GM21381 (cell line): ENCODE results near the gene ABCC11.
"Not testable (repeated sequence)": the region's sequence is repeated elsewhere in the genome, so short reads cannot be mapped to it uniquely, and the experiment has no call there.

ENCODE experiments used
- ATAC-seq: cut with Tn5 transposase; IDR thresholded peaks from one replicate; pipeline ENCODE4 v1.9.1; 2021; ENCODE audit warnings: mild to moderate bottlenecking, moderate library complexity; ENCODE audit not compliant: unreplicated experiment

Gene ABCC11

DNA sequence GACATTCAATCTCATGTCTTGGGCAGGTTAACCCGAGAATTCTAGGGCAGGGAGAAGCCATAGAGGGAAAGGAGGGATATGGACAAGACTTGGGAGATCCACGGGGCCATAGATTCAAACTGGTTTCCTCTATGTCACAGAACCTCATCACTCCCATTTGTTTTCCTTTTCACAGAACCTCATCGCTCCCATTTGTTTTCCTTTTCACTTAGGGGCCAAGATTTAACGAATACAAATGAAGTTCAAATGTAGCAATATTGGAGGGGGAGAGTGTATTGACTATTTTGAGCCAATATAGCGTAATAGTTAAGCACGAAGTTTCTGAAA lies 42.6 kb downstream of the ABCC11 start:
- no peak for ATAC-seq

DNA sequence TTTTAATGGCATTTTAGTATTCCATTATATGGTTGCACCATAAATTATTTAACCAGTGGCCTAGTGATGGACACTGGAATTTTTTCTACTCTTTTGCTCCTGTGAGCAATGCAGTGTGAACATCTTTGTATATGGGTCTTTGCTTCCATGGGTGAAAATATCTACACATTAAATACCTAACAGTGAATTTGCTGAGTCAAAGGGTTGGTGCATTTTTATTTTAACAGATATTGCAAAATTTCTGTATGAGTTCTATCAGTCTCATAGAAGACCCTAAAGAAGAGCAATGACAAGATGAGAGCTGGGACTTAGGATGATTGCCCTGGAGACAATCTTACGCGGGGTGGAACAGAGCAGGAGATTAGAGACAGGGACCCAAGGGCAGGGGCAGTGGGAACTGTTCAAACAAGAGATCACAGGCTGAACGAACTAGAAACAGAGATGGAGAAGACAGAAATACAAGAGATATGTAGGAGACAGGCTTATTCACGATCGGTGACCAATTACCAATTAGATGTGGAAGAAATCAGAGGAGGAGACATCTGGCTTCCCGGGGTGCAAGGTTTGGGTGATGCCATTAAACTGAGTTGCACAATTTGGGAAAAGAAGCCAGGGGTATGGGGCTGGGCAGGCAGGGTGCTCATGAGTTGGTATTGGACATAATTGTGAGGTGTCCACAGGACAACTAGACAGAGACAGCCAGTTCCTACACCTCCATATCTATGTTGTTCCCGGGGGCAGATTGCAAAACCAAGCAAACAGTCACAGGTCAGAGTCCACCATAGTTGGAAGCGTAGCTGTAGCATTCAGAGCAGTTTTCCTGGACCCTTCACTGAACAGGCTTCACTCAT lies 43.1 kb downstream of the ABCC11 start:
- ATAC-seq: no peak

DNA sequence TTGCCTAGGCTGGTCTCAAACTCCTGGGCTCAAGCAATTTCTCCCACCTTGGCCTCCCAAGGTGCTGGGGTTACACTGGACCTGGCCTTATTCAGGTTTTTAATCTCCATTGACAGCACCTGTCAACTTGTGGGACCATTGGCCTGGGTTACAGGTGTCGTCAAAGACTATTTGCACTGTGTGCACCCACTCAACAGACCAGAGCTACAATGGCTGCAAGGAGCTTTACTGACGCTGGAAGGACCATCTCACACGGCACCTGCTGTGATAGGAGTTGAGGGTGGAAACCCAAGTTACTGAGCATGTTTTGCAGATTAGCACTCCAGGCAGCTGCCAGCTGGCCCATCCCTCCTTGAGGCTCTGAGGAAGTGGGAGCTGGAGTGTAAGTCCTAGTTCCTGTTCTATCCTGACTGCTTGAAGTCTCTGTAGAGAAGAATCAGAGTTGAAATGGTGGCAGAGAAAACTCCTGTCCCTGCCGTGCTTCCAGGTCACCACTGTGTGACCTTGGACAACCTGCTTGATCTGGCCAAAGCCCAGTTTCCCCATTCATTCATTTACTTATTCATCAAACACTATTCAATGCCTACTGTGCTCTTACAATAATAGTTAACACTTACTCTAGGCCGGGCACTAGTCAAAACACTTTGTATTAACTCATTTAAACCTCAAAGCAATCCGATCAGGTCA lies 45.7 kb downstream of the ABCC11 start:
- no peak for ATAC-seq

DNA sequence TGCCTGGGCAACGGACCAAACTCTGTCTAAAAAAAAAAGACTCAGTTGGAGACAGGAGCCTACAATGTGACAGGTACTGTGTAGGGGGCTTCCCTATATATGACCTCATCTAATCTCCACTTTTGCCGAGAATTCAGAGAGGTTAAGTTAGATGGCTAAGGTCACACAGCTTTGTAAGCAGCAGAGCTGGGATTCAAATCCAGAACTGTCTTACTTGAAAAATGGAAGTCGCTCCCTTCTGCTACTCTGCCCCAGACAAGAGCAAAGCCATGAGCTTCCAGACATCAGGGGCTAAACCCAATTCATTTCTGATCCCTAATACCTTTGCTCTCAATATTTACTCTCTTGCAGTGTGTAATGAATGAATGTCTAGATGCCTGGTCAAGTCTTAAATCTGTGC lies 50.0 kb downstream of the ABCC11 start:
- no peak for ATAC-seq

DNA sequence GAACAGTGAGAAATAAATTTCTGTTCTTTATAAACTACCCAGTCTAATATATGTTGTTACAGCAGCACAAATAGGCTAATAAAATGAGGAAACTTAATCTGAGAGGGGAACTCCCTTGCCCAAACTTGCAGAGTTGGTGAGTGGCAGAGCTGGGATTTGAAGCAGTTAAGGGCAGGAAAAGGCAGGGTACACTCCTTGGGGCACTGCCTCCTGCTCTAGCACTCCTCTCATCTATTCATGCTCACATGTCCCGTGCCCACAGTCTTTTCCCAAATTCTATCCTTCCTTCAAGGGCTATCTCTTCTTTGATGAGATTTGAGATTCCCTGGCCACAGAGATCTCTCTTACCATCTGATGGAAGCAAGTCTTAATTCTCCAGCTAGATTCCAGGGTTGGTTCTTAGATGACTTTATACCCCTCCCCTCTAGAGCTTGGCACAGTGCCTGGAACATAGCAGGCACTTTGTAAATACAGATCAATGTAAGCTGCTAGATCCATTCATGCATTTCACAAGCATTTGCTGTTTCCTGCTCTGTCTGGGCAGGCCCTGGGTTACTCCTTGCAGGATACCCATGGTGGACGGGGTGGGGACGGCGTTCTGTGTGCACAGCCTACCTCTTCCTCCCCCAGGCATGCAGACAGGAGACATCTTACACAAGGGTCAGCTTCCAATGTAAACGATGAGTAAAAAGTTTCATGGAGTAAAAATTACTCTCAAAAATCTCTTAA lies 52.3 kb downstream of the ABCC11 start:
- no peak for ATAC-seq

DNA sequence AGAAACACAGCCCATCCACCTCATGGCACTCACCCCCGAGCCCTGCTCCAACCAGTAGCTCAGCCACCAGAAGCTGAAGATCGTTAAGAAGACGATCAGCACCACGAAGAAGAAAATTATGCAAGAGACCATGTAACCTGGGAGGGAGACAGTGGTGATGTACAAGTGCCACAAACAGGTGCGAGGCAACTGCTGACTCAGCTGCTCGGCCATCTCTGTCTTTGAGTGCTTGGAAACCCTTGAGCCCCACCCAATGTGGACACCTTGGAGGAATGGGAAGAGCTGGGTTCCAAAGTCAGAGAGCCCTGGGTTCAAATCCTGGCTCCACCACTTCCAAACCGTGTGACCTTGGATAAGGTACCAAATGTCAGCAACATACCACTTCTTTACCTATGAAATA lies 53.5 kb downstream of the ABCC11 start:
- no peak for ATAC-seq

DNA sequence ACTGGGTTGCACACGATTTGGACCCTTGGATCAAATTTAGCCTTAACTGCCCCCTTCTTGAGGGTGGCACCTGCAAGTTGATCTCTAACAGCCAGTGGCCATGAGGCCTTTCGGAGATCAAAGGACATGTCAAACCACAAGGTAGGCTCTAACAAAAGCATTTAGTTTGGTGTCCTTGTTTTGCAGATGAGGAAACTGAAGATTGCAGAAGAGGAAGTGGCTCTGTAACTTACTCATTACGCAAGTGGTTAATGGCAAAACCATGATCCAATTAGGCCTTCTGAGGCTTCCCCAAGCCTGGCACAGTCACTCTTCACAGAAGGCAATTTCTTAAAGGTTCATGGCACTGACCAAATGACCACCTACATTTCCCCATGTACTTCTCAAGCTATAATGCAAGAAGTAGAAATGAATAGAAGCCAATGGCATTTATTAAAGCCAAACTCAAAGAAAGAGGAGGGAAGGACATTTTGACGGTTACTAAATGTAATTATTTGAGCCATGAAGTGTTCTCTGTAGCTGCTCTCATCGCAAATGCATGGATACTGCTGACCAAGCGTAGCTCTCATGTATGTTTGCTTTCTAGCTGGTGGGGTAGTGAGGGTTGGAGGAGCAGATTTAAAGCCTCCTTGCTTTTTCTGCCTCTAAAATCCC lies 58.8 kb downstream of the ABCC11 start:
- peak; percentile 89 for ATAC-seq

DNA sequence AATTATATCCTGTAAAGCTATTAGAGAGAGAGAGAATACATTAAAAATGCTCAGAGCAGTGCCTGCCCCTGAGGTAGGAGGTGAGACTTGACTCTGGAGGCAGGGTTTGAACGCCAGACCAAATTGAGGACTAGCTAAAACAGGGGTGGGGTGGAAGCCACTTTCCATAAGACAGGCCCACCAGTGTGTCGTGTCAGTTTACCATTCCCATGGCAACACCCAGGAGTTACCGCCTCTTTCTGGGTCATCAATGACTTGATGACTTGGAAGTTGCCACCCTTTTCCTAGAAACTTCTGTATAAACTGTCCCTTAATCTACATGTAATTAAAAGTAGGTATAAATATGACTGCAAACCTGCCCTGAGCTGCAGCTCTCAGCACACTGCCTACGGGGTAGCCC lies 59.6 kb downstream of the ABCC11 start:
- no peak for ATAC-seq

DNA sequence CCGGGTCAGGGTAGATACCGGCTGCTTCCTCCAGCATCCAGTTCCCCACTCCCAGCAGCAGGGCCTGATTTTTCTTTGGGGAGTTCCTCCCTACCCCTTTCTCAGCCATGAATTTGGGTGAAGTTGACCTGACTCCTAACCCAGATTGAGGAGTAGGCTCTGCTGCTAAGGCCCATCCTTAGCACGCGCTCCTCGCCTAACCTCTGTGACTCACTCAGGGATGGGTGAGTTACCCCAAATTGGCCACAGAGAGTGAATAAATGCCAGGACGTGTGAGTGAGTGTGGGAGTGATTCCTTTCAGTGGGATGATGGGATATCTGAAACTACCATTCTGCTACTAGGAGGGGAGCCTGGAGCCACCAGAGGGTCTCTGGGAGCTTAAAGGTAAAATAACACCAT lies 62.7 kb downstream of the ABCC11 start:
- no peak for ATAC-seq

DNA sequence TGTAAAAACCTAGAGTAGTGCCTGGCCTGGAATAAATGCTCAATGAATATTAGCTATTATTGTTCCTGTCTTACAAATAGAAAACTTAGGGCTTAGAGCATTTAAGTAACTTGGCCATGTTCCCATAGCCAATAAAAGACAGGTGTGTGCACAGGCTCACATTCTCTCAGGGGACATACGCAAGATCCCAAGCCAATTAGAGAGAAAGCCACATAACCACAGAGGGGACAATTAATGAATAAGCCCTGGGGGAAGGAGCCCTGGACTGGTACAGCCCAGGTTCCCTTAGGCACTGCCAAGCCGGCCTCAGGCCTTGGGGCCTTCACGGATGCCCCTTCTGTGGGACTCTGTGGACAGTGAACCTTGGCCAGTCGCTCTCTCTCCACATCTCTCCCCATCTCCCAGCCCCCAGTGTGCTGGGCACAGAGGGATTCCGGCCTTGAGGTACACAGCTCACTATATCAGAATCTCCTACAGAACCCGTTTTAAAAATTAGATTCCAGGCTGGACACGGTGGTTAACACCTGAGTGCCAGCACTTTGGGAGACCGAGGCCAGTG lies 64.3 kb downstream of the ABCC11 start:
- no peak for ATAC-seq

DNA sequence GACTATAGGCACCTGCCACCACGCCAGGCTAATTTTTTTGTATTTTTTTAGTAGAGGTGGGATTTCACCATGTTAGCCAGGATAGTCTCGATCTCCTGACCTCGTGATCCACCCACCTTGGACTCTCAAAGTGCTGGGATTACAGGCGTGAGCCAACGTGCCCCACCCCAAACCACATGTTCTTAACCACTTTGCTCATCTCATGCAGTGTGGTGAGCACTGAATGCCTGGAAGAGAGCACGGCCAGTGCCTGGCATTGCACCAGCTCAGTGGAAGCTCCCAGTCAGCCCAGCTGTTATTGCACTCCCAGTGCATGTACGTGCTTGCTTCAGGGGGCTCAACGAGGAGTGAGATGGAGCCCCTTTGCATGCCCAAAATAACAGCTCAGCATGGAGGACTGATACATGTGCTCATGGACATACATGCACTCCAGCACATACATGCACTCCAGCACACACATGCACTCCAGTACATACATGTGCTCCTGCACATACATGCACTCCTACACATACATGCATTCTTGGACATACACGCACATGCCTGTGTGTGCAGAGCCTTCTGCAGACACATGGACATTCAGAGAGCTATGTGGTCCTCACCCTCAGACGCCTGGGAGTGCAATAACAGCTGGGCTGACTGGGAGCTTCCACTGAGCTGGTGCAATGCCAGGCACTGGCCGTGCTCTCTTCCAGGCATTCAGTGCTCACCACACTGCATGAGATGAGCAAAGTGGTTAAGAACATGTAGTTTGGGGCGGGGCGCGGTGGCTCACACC lies 65.4 kb downstream of the ABCC11 start:
- not testable (repeated sequence) for ATAC-seq

DNA sequence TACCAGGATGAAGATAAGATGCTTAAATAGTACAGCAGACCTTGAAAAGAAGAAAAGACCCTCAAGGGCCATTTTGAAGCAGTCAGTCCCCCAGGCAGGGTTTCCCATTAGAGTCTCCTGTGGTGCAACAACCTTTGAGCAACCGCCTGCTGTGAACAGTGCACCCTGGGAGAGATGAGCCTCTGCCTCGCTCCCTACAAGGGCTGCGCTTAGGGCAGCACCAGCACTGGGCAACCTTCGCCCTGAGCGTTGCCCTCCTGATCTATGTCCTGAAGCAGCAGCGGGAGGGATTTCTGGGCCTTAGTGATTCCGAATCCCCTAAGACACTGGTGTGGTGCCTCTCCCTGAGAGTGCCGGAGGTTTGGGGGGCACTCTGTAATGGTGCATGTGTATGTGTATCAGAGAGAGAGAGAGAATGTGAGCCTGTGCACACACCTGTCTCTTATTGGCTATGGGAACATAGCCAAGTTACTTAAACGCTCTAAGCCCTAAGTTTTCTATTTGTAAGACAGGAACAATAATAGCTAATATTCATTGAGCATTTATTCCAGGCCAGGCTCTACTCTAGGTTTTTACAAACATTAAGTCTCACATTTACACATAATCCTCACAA lies 66.4 kb downstream of the ABCC11 start:
- ATAC-seq: no peak

DNA sequence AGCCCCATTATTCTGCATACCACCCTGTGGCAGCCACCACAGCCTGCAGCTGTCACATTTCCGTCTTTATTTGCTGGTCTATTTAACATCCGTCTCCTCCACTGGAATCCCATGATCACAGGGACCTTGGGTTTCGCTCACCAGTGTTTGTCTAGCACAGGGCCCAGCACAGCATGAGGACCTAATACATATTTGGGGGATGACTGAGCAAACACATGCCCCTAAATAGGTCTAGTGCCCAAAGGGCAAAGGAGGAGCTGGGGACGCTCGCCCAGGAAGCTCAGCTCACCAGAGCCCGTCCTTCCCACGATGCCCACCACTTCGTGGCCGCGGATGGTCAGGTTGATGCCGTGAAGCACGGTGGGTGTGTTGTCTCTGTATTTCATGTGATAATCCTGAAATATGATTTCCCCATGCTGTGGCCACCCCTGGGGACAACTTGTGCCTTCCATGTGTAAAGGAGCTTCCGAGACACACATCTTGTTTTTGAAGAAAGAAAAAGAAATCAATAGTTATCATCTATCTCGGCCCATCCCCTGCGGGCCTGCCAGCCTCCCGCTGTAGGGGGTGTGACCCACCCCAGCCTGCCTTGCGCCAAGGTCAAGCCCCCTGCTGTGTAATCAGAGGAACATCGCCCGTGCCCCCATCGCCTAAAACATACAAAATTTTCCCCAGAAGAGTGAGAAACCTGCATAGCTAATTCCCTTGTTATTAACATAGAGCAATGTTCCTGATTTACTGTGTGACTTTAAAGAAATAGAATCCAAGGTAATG lies 70.5 kb downstream of the ABCC11 start:
- no peak for ATAC-seq

DNA sequence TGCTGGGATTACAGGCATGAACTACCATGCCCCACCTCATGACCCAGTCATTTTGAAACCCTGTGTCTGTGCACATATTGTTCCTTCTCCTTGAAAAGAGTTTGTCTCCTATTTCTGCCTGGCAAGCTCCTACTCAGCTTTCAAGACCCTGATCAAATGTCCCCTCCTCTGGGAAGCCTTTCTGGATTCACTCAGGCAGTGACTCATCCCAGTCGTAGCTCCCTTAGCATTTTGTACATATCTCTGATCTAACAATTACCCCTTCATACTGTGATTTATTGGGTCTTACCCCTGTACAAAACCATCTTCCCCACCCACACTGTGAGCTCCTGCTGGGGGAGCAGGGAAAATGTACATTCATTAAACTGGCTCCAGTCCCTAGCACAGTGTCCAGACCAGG lies 73.5 kb downstream of the ABCC11 start:
- no peak for ATAC-seq

DNA sequence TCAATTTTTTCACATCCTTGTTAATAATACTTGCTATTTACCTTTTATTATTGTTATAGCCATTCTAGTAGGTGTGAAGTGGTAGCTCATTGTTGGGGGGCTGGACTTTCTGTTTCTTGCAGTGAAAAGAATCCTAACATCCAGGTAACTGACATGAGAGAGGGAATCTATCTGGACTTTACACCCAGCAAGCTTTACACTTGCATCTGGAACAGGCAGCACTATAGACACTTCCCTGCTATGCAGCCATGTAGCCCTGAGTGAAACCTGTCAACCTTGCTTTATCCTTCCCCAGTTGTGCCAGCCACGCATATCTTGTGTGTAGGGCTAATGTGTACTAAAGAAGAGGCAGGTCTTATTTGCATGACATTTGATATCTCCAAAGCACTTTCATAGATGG lies 74.7 kb downstream of the ABCC11 start:
- no peak for ATAC-seq

DNA sequence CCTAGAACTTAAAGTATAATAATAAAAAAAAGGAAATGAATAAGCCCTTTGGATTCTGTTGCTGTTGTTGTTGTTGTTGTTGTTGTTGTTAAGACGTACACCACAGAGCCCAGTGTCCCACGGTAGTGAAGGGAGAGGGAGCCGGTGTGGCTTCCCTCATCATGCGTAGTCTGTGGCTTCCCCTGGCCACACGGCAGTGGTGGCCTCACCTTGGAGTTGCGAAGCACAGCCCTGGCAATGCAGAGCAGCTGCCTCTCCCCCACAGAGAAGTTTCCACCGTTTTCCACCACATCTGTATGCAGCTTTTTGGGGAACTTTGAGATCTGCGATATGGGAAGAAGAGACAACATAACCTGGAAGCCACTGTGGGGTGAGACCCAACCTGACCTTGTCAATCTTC lies 77.4 kb downstream of the ABCC11 start:
- no peak for ATAC-seq

DNA sequence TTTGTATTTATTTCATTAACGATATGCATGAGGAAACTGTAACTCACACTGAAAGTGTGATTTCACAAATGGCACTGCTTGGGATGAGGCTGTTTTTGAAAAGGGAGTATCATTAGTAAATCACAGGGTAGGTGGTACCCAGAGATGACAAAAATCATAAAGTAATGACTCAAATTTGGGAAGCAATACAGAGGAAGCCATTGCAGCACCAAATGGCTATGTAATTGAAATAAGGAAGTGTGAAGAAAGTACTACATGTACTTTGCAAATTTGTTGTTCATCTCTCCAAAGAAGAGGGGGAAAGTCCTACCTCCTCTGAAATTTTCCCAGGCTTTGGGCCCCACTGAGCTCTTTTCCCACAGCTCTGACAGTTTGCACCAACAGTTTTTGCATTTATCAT lies 79.3 kb downstream of the ABCC11 start:
- ATAC-seq: no peak

DNA sequence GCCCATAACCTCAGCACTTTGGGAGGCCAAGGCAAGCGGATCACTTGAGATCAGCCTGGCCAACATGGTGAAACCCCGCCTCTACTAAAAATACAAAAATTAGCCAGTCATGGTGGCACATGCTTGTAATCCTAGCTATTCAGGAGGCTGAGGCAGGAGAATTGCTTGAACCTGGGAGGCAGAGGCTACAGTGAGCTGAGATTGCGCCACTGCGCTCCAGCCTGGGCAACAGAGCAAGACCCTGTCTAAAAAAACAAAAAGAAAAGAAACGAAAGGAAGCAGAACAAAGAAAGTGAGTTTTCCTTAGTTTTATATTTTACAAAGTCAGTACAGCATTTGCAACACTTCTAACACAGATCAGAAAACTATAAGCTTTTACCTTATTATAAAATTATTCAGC lies 80.7 kb downstream of the ABCC11 start:
- ATAC-seq: not testable (repeated sequence)

DNA sequence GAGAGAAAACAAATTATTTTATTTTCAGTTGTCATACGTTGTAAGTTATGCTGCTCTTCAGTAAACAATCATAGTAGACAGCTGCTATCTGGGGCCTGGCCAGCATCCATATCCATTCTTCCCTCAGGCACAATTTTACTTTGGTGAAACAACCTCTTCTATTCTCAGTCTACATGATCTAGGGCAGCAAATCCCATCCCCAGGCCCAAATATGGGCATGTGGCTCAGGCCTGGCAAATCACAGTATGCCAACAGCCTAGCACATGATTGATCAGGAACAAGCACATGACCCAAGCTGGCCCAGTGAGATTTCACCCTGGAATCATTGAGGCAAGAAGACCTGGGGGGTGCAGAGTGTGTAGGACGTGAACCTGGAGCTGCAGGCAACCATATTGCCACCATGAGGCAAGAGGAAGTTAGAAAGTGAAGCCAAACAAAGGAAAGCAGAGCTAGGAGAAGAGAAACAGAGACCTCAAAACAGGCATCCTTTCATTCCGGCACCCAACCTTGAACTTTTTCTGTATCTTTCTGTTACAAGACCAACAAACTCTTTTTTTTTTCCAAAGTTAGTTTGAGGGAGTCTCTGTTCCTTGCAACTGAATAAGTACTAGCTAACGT lies 81.3 kb downstream of the ABCC11 start:
- ATAC-seq: no peak
